Breast epithelium (tissue), 3 donors: ENCODE data around the gene LPCAT3.

Experiments
- POLR2A ChIP-seq: fragments of 450-650 bp; IDR thresholded peaks from one replicate; pipeline ENCODE4 v1.6.1; 2016; ENCODE audit warnings: antibody characterized with exemption, mild to moderate bottlenecking, moderate library complexity
- TF ChIP-seq, protein P1 (sequence below), 3 donors: fragments of 450-650 bp; IDR thresholded peaks; one replicate each; pipeline ENCODE4 v1.5.1; 2016 to 2017; ENCODE audit warnings: antibody characterized with exemption in 3 of 3, mild to moderate bottlenecking in 3 of 3, moderate library complexity in 3 of 3

DNA sequence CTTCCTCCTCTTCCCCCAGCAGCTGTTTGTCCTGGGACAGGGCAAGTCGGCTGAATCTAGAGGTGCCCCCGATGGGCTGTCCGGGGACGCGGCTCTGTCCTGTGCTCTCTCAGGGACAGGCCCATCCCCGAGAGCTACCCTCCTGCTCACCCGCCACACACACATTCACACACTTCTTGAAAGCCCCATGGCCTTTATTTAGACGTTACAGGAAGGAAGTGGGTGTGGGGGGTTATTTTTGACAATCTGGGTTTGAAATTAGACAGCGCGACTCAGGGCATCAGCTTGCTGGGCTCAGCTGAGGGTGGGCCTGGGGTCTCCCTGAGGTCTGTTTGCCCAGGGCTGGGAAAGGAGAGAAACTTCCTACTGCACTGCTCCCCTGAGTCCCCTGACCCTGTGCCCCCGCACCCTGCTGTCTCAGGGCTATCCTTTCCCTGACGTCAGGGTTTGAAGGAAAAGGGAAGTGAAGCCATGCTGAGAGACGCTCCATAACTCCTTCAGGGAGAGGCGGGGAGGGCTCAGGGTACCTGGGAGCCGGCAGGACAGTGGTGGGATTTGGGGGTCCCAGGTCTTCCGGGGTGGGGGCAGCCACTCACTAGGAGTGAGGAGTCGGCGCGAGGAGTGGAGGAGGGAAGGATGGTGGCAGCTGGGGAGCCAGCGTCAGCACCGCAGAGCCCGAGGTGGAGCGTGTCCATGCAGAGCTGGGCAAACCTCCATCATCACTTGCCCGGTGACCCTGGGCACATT lies 59.0 kb downstream of the LPCAT3 start:
- no peak for TF ChIP-seq POLR2A
- TF ChIP-seq, protein P1, sequence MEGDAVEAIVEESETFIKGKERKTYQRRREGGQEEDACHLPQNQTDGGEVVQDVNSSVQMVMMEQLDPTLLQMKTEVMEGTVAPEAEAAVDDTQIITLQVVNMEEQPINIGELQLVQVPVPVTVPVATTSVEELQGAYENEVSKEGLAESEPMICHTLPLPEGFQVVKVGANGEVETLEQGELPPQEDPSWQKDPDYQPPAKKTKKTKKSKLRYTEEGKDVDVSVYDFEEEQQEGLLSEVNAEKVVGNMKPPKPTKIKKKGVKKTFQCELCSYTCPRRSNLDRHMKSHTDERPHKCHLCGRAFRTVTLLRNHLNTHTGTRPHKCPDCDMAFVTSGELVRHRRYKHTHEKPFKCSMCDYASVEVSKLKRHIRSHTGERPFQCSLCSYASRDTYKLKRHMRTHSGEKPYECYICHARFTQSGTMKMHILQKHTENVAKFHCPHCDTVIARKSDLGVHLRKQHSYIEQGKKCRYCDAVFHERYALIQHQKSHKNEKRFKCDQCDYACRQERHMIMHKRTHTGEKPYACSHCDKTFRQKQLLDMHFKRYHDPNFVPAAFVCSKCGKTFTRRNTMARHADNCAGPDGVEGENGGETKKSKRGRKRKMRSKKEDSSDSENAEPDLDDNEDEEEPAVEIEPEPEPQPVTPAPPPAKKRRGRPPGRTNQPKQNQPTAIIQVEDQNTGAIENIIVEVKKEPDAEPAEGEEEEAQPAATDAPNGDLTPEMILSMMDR (IDR thresholded peaks at IDR 0.05), result no peak
